Small intestine (tissue), 7 donors: ENCODE results near the gene HERC2. TPM values are rescaled to one million over a fixed set of nuclear protein-coding genes. Genes with fewer than 3 reads are reported as not detected.

Experiments
- DNase-seq, 2 donors: peaks; one replicate each; pipeline versions ENCODE4 v3.0.0 to v3.0.0-alpha.2; 2013
- FAIRE-seq: peaks from 2 replicates; lab custom pipeline; 2012; peaks lifted over from hg19 to GRCh38; lab: Jason Lieb, UNC
- H3K27ac ChIP-seq, 3 donors: one replicate each; pipeline ENCODE4 v1.5.1; 2013; ENCODE audit warnings: low read length in 2 of 3, mild to moderate bottlenecking in 2 of 3, control low read depth in 1 of 3, inconsistent platforms in 1 of 3, low read depth in 1 of 3, moderate library complexity in 1 of 3
- H3K27me3 ChIP-seq, 3 donors: one replicate each; pipeline ENCODE4 v1.6.1; 2013; ENCODE audit warnings: low read length in 3 of 3, inconsistent platforms in 1 of 3; ENCODE audit not compliant: control insufficient read depth in 3 of 3, insufficient read depth in 3 of 3
- H3K36me3 ChIP-seq, 3 donors: one replicate each; pipeline ENCODE4 v1.6.1; 2013; ENCODE audit warnings: low read length in 3 of 3, inconsistent platforms in 1 of 3, low read depth in 1 of 3, mild to moderate bottlenecking in 1 of 3, moderate library complexity in 1 of 3; ENCODE audit not compliant: control insufficient read depth in 3 of 3, insufficient read depth in 2 of 3
- H3K4me1 ChIP-seq, 3 donors: one replicate each; pipeline ENCODE4 v1.6.1; 2013; ENCODE audit warnings: low read length in 2 of 3, inconsistent platforms in 1 of 3, low read depth in 1 of 3, mild to moderate bottlenecking in 1 of 3, moderate library complexity in 1 of 3; ENCODE audit not compliant: control insufficient read depth in 3 of 3, insufficient read depth in 2 of 3
- H3K4me3 ChIP-seq, 3 donors: one replicate each; pipeline ENCODE4 v1.5.1; 2013; ENCODE audit warnings: low read length in 3 of 3, control low read depth in 1 of 3, inconsistent platforms in 1 of 3, low read depth in 1 of 3, mild to moderate bottlenecking in 1 of 3, moderate library complexity in 1 of 3
- H3K9me3 ChIP-seq, 2 donors: one replicate each; pipeline ENCODE4 v1.6.1; 2013; ENCODE audit warnings: low read depth in 1 of 2, low read length in 1 of 2; ENCODE audit not compliant: control insufficient read depth in 2 of 2, insufficient read depth in 1 of 2
- WGBS, 3 donors: extraction: QIAGEN DNeasy Blood & Tissue Kit; methylation state at CpG; one replicate each; pipeline ENCODE4 v1.1.7; 2013; 5-methylcytosine and 5-hydroxymethylcytosine counted together
- polyA plus RNA-seq, 4 donors: library from polyadenylated mRNA; stranded (reverse) in 3 of 4; unstranded in 1 of 4; fragments of 200-250 nt in 3 of 4; fragments of 120-200 nt in 1 of 4; gene quantifications; one replicate each; pipeline versions ENCODE4 v1.2.1 to v1.2.3, GENCODE V29; 2013
- donor health status: healthy with polysubstance abuse.
- donor health status: control.
- donor health status: control.
- donor health status: Bipolar disorder and iron deficiency.
- donor health status: healthy.

The HERC2 gene
- polyA plus RNA-seq, 4 donors = 23.2 to 45.6 (median 26.9) TPM

DNA sequence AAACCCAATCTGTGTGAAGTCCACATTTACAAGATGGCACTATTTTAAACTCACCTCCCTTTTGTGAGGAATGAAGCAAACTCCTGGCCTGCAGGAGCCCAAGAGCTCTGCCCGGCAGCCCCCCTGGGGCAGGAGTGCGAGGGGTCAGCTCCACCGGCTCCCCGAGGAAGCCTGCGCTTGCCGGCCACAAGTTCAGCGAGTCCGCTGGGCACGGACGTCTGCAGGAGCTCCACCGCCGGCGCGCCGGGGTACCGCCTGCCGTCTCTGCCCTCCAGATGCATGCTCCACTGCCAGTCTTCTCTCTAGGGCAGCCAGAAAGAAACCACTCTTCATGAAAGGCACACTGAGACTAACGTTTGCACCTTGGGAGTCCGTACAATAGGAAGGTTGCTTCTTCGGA lies 240.4 kb downstream of the HERC2 start:
- FAIRE-seq (no peak), DNase-seq (no peak)
- H3K27me3 ChIP-seq = peaks cover 0 to 3% (median 0%) of the 10 kb centered on the region in 3 donors
- H3K4me3 ChIP-seq = no peak overlapping the region
- H3K9me3 ChIP-seq = peaks cover 0 to 15% of the 10 kb centered on the region in 2 donors
- H3K27ac ChIP-seq = no peak overlapping the region
- peaks cover 0 to 4% (median 0%) of the 10 kb centered on the region in 3 donors for H3K36me3 ChIP-seq
- H3K4me1 ChIP-seq = peaks cover 0 to 25% (median 0%) of the 10 kb centered on the region in 3 donors
- 95 to 96% (median 96%) methylated on average over 20 of the region's 20 CpGs for WGBS, 3 donors

- H3K27ac ChIP-seq = no peak overlapping the region
- no peak for FAIRE-seq
- H3K4me1 ChIP-seq = peaks cover 0 to 18% (median 0%) of the 10 kb centered on the region in 3 donors
- no peak overlapping the region for H3K4me3 ChIP-seq
- peaks cover 0 to 4% (median 0%) of the 10 kb centered on the region in 3 donors for H3K36me3 ChIP-seq
- DNase-seq = no peak
- H3K9me3 ChIP-seq = peaks cover 0 to 15% of the 10 kb centered on the region in 2 donors
- WGBS, 3 donors = 74 to 86% (median 75%) methylated on average over 8 of the region's 8 CpGs
- H3K27me3 ChIP-seq = no peaks in the 10 kb centered on the region
These were observed 241.6 kb downstream of the HERC2 start for GRCh38 chr15:28080386-28080785.

DNA sequence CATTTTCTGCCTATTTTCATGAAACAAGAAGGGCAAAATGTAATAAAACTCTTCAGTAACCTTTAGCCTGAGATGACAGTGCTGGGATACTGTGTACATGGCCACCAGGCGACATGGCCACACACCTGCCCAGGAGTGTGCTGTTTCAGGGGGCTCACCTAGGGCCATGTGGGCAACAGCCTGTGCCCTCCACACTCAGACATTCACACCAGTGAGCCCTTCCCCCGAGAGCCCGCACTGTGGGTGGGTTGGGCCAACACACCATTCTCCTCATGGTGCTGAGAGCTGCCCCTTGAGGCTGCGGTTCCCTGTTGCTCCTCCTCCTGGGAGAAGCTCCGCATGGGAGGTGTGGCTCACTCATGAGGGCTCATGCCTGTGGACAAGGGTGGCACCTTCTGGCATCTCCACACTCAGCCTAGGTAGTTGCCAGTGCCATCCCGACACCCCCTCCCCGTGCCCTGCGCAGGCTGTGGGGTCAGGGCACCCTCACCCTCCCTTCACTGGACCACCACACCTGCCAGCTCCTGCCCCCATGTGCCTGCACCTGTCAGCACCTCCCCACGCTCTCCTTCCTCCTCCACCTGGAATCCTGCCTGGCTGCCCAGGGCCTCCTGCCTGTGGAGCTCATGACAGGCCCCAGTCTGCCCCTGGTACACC lies 242.5 kb downstream of the HERC2 start:
- 77 to 89% (median 80%) methylated on average over 8 to 9 of the region's 9 CpGs for WGBS, 3 donors
- Histone ChIP-seq H3K4me1 (peaks cover 0 to 15% (median 0%) of the 10 kb centered on the region in 3 donors), H3K4me3 (no peak overlapping the region), H3K36me3 (peaks cover 0 to 2% (median 0%) of the 10 kb centered on the region in 3 donors), H3K27me3 (no peaks in the 10 kb centered on the region), H3K9me3 (peaks cover 0 to 8% of the 10 kb centered on the region in 2 donors), H3K27ac (no peak overlapping the region)
- DNase-seq (no peak), FAIRE-seq (no peak)

DNA sequence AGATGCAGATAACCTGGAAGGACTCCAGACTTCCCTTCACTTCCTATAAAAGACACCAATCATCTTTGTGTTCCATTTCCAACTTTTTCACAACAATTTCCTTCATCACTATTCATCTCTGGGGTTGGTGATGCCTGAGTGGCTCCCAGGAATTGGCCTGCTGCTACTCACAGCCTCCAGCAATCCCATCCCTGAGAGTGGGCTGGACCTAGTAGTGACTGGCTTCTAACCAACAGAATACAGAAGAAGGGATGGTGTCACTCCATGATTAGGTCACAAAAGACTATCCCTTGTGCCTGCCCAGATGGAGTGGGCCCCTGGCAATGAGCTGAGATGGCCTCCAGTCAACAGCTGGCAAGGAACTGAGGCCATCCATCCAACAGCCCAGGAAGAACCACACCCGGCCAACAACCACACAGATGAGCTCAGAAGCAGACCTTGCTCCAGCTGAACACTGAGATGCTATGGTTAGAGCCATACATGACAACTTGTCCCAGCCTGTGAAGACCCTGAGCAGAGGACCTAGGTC lies 243.7 kb downstream of the HERC2 start:
- 24 to 66% (median 60%) methylated on average over 1 of the region's 1 CpG for WGBS, 3 donors
- FAIRE-seq (no peak), DNase-seq (no peak)
- Histone ChIP-seq H3K9me3 (no peaks in the 10 kb centered on the region), H3K27ac (no peak overlapping the region), H3K4me1 (peaks cover 0 to 6% (median 0%) of the 10 kb centered on the region in 3 donors), H3K36me3 (peaks cover 0 to 2% (median 0%) of the 10 kb centered on the region in 3 donors), H3K4me3 (no peak overlapping the region), H3K27me3 (no peaks in the 10 kb centered on the region)

DNA sequence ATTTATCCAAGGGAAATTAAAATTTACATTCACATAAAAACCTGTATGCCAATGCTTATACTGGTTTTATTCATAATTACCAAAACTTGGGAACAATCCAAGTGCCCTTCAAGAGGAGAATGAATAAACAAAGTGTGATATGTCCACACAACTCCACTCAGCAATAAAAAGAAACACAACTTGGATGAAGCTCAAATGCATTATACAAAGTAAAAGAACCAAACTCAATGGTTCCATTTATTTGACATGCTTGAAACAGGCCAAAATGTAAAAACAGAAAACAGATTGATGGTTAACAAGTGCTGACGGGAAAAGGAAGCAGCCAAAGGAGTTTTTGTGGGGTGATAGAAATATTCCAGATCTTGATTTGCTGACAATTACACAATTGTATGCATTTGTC lies 246.4 kb downstream of the HERC2 start:
- H3K9me3 ChIP-seq = no peaks in the 10 kb centered on the region
- DNase-seq (no peak), FAIRE-seq (no peak)
- no peak overlapping the region for H3K27ac ChIP-seq
- no peaks in the 10 kb centered on the region for H3K27me3 ChIP-seq
- WGBS, 3 donors = 56 to 66% (median 63%) methylated on average over 1 of the region's 1 CpG
- no peaks in the 10 kb centered on the region for H3K4me1 ChIP-seq
- no peaks in the 10 kb centered on the region for H3K36me3 ChIP-seq
- H3K4me3 ChIP-seq = no peak overlapping the region

- no peaks in the 10 kb centered on the region for H3K27me3 ChIP-seq
- 50 to 74% (median 65%) methylated on average over 1 of the region's 1 CpG for WGBS, 3 donors
- DNase-seq (no peak), FAIRE-seq (no peak)
- no peak overlapping the region for H3K4me3 ChIP-seq
- no peaks in the 10 kb centered on the region for H3K36me3 ChIP-seq
- no peaks in the 10 kb centered on the region for H3K9me3 ChIP-seq
- H3K27ac ChIP-seq = no peak overlapping the region
- H3K4me1 ChIP-seq = no peaks in the 10 kb centered on the region
These were observed 253.0 kb downstream of the HERC2 start for GRCh38 chr15:28068930-28069329.

GRCh38 chr15:28066231-28066630 lies 255.7 kb downstream of the HERC2 start:
- Histone ChIP-seq H3K27me3 (peaks cover 0 to 1% (median 0%) of the 10 kb centered on the region in 3 donors), H3K27ac (no peak overlapping the region), H3K9me3 (no peaks in the 10 kb centered on the region), H3K4me1 (no peaks in the 10 kb centered on the region), H3K36me3 (no peaks in the 10 kb centered on the region), H3K4me3 (no peak overlapping the region)
- DNase-seq (no peak), FAIRE-seq (no peak)
- WGBS, 3 donors = 46 to 55% (median 53%) methylated on average over 3 of the region's 3 CpGs
